Measurements from ENCODE around the gene ALDH3B1.

ALDH3B1 gene

DNA sequence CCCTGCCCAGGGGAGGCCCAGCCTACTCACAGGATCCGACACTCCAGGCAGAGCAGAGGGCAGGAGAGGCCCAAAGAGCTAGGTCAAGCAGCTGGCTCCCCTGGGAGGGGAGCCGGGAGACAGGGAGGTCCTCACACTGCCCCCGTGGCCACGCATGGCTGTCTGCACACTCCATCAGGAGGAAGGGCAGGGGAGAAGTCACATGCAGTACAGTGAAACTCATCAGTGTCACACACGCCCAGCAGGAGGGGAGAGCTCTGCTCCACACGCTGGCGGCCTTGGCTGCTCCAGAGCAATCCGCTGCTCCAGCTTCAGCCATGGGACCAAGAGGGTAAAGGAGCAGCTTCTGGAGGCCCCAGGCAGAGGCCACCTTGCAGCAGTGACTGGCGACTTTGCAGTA lies 43.0 kb downstream of the ALDH3B1 start:
- Histone ChIP-seq H3K9me3 (ENCODE audit: control insufficient read depth in 1 of 2, low read length in 2 of 2) (no peaks in the 10 kb centered on the region), H3K4me1 (ENCODE audit: control insufficient read depth in 1 of 2, insufficient read depth in 2 of 2, low read length in 2 of 2) (no peaks in the 10 kb centered on the region), H3K27ac (ENCODE audit: low read length) (no peak overlapping the region), H3K36me3 (ENCODE audit: control insufficient read depth in 1 of 2, insufficient read depth in 2 of 2, low read length in 2 of 2) (peaks cover 7 to 54% of the 10 kb centered on the region in 2 donors), H3K27me3 (ENCODE audit: low read depth, low read length) (no peaks in the 10 kb centered on the region), H3K4me3 (ENCODE audit: low read depth in 1 of 2, low read length in 2 of 2) (no peak overlapping the region)

GRCh38 chr11:68053981-68054812 lies 44.1 kb downstream of the ALDH3B1 start:
- peaks cover 10 to 46% of the 10 kb centered on the region in 2 donors for H3K36me3 ChIP-seq (ENCODE audit: control insufficient read depth in 1 of 2, insufficient read depth in 2 of 2, low read length in 2 of 2)
- no peaks in the 10 kb centered on the region for H3K9me3 ChIP-seq (ENCODE audit: control insufficient read depth in 1 of 2, low read length in 2 of 2)
- no peak overlapping the region for H3K27ac ChIP-seq (ENCODE audit: low read length)
- no peaks in the 10 kb centered on the region for H3K4me1 ChIP-seq (ENCODE audit: control insufficient read depth in 1 of 2, insufficient read depth in 2 of 2, low read length in 2 of 2)
- H3K4me3 ChIP-seq (ENCODE audit: low read depth in 1 of 2, low read length in 2 of 2): no peak overlapping the region
- H3K27me3 ChIP-seq (ENCODE audit: low read depth, low read length): no peaks in the 10 kb centered on the region

DNA sequence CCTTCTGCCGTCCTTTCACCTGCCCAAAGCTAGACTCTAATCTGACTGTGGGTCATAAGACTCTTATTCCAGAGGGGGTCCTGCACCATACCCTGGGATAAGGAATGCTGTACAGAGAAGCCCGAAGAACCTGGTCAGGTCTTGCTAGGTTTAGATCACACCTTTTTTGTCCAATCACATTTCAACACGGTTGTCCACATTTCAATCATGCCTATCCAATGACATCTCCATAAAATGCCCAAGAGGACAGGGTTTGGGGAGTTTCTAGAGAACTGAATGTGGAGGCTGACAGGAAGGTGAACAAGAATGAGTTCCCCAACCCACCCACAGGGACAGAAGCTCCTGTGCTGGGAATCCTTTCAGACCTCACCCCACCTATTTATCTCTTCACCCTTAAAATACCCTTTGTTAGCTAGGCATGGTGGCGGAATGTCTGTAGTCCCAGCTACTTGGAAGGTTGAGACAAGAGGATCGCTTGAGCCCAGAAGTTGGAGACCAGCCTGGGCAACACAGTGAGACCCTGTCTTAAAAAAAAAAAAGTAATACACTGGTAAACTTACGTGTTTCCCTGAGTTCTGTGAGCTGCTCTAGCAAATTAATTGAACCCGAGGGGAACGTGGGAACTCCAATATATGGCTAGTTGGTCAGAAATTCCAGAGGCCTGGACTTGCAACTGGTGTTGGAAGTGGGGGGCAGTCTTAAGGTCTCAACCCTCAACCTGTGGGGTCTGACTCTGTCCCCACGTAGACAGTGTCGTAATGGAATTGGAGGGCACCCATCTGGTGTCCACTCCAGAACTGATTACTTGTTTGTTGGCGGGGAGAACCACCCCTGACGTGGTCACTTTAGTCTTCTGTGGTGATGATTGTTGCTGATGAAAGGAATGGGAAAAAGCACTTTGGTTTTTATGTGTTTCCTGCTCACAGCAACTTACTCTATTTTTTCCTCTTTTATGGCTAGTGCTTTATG lies 46.5 kb downstream of the ALDH3B1 start:
- H3K4me1 ChIP-seq (ENCODE audit: control insufficient read depth in 1 of 2, insufficient read depth in 2 of 2, low read length in 2 of 2): no peaks in the 10 kb centered on the region
- no peaks in the 10 kb centered on the region for H3K9me3 ChIP-seq (ENCODE audit: control insufficient read depth in 1 of 2, low read length in 2 of 2)
- no peak overlapping the region for H3K27ac ChIP-seq (ENCODE audit: low read length)
- H3K4me3 ChIP-seq (ENCODE audit: low read depth in 1 of 2, low read length in 2 of 2): no peak overlapping the region
- H3K36me3 ChIP-seq (ENCODE audit: control insufficient read depth in 1 of 2, insufficient read depth in 2 of 2, low read length in 2 of 2): peaks cover 16 to 31% of the 10 kb centered on the region in 2 donors
- no peaks in the 10 kb centered on the region for H3K27me3 ChIP-seq (ENCODE audit: low read depth, low read length)

GRCh38 chr11:68057807-68058206 lies 47.7 kb downstream of the ALDH3B1 start:
- Histone ChIP-seq H3K36me3 (ENCODE audit: control insufficient read depth in 1 of 2, insufficient read depth in 2 of 2, low read length in 2 of 2) (peaks cover 17 to 24% of the 10 kb centered on the region in 2 donors), H3K4me1 (ENCODE audit: control insufficient read depth in 1 of 2, insufficient read depth in 2 of 2, low read length in 2 of 2) (no peaks in the 10 kb centered on the region), H3K4me3 (ENCODE audit: low read depth in 1 of 2, low read length in 2 of 2) (no peak overlapping the region), H3K27ac (ENCODE audit: low read length) (no peak overlapping the region), H3K27me3 (ENCODE audit: low read depth, low read length) (no peaks in the 10 kb centered on the region), H3K9me3 (ENCODE audit: control insufficient read depth in 1 of 2, low read length in 2 of 2) (no peaks in the 10 kb centered on the region)

DNA sequence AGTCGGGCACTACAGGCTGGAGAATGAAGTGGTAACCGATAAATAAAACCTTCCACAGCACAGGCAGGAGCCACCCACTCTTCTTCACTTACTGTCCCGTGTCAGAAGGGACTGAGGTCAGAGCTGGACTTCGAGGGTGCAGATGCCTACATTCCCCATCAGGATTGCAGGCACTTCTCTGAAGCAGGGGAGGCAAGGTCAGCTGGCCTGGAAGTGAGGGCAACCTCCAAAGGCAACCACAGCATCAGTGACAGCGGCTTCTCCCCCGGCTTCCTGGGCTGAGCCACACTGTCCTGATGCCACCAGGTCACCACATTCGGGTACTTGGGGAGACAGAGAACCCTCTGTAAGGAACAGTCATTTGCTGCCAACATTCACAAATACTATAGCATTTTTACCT lies 51.4 kb downstream of the ALDH3B1 start:
- no peaks in the 10 kb centered on the region for H3K27me3 ChIP-seq (ENCODE audit: low read depth, low read length)

GRCh38 chr11:68064926-68065325 lies 54.8 kb downstream of the ALDH3B1 start:
- no peaks in the 10 kb centered on the region for H3K9me3 ChIP-seq (ENCODE audit: control insufficient read depth in 1 of 2, low read length in 2 of 2)
- H3K4me1 ChIP-seq (ENCODE audit: control insufficient read depth in 1 of 2, insufficient read depth in 2 of 2, low read length in 2 of 2): no peaks in the 10 kb centered on the region
- H3K27ac ChIP-seq (ENCODE audit: low read length): no peak overlapping the region
- no peak overlapping the region for H3K4me3 ChIP-seq (ENCODE audit: low read depth in 1 of 2, low read length in 2 of 2)
- H3K36me3 ChIP-seq (ENCODE audit: control insufficient read depth in 1 of 2, insufficient read depth in 2 of 2, low read length in 2 of 2): peaks cover 54 to 72% of the 10 kb centered on the region in 2 donors
- no peaks in the 10 kb centered on the region for H3K27me3 ChIP-seq (ENCODE audit: low read depth, low read length)

More for the DNA sequence above, 51.4 kb downstream of the ALDH3B1 start:
- peaks cover 34 to 43% of the 10 kb centered on the region in 2 donors for H3K36me3 ChIP-seq (ENCODE audit: control insufficient read depth in 1 of 2, insufficient read depth in 2 of 2, low read length in 2 of 2)
- H3K4me3 ChIP-seq (ENCODE audit: low read depth in 1 of 2, low read length in 2 of 2): no peak overlapping the region
- H3K9me3 ChIP-seq (ENCODE audit: control insufficient read depth in 1 of 2, low read length in 2 of 2): no peaks in the 10 kb centered on the region
- no peak overlapping the region for H3K27ac ChIP-seq (ENCODE audit: low read length)
- no peaks in the 10 kb centered on the region for H3K4me1 ChIP-seq (ENCODE audit: control insufficient read depth in 1 of 2, insufficient read depth in 2 of 2, low read length in 2 of 2)

DNA sequence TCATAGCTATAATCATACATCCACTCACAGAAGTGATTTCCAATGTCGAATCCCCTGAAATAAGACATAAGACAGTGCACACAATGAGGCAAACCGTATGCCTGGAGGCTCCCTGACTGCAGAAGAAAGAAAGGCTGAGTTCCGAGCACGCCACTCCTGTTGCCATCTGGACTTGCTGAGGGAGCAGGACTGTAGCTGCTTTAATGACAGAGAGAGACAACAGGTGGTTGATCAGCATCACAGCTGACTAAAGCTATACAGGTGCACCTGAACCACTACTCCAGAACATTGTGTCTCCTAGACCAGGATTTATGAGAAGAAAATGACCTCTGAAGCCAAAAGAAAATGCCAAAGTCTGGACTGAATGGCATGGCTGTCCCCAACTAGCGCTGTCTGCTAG lies 55.7 kb downstream of the ALDH3B1 start:
- Histone ChIP-seq H3K9me3 (ENCODE audit: control insufficient read depth in 1 of 2, low read length in 2 of 2) (no peaks in the 10 kb centered on the region), H3K4me3 (ENCODE audit: low read depth in 1 of 2, low read length in 2 of 2) (no peak overlapping the region), H3K36me3 (ENCODE audit: control insufficient read depth in 1 of 2, insufficient read depth in 2 of 2, low read length in 2 of 2) (peaks cover 58 to 77% of the 10 kb centered on the region in 2 donors), H3K27ac (ENCODE audit: low read length) (no peak overlapping the region), H3K27me3 (ENCODE audit: low read depth, low read length) (no peaks in the 10 kb centered on the region), H3K4me1 (ENCODE audit: control insufficient read depth in 1 of 2, insufficient read depth in 2 of 2, low read length in 2 of 2) (no peaks in the 10 kb centered on the region)

GRCh38 chr11:68066742-68067141 lies 56.6 kb downstream of the ALDH3B1 start:
- H3K36me3 ChIP-seq (ENCODE audit: control insufficient read depth in 1 of 2, insufficient read depth in 2 of 2, low read length in 2 of 2): peaks cover 58 to 77% of the 10 kb centered on the region in 2 donors
- H3K27me3 ChIP-seq (ENCODE audit: low read depth, low read length): no peaks in the 10 kb centered on the region
- no peak overlapping the region for H3K27ac ChIP-seq (ENCODE audit: low read length)
- H3K4me1 ChIP-seq (ENCODE audit: control insufficient read depth in 1 of 2, insufficient read depth in 2 of 2, low read length in 2 of 2): no peaks in the 10 kb centered on the region
- H3K4me3 ChIP-seq (ENCODE audit: low read depth in 1 of 2, low read length in 2 of 2): no peak overlapping the region
- H3K9me3 ChIP-seq (ENCODE audit: control insufficient read depth in 1 of 2, low read length in 2 of 2): no peaks in the 10 kb centered on the region

DNA sequence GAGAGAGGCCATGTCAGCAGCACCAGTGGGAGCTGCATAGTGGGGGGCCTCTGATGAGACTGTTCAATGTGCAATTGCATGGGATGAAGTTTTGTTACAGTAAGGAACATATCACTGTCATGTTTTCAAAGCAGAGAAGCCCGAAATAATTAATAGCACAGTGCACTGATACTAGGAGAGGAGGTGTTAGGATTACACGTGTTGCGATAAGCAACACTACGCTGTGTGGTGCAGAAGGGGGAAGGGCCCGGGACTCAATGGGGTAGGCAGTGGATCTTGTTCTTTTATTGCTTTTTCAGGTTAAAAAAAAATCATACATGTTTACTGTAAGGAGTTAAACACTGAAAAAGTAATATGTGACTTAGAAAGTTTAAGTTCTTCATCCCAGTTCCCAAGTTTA lies 57.9 kb downstream of the ALDH3B1 start:
- Histone ChIP-seq H3K4me1 (ENCODE audit: control insufficient read depth in 1 of 2, insufficient read depth in 2 of 2, low read length in 2 of 2) (no peaks in the 10 kb centered on the region), H3K27me3 (ENCODE audit: low read depth, low read length) (no peaks in the 10 kb centered on the region), H3K36me3 (ENCODE audit: control insufficient read depth in 1 of 2, insufficient read depth in 2 of 2, low read length in 2 of 2) (peaks cover 56 to 75% of the 10 kb centered on the region in 2 donors), H3K9me3 (ENCODE audit: control insufficient read depth in 1 of 2, low read length in 2 of 2) (no peaks in the 10 kb centered on the region), H3K27ac (ENCODE audit: low read length) (no peak overlapping the region), H3K4me3 (ENCODE audit: low read depth in 1 of 2, low read length in 2 of 2) (no peak overlapping the region)

GRCh38 chr11:68071281-68072048 lies 61.3 kb downstream of the ALDH3B1 start:
- Histone ChIP-seq H3K4me1 (ENCODE audit: control insufficient read depth in 1 of 2, insufficient read depth in 2 of 2, low read length in 2 of 2) (no peaks in the 10 kb centered on the region), H3K4me3 (ENCODE audit: low read depth in 1 of 2, low read length in 2 of 2) (no peak overlapping the region), H3K27ac (ENCODE audit: low read length) (no peak overlapping the region), H3K36me3 (ENCODE audit: control insufficient read depth in 1 of 2, insufficient read depth in 2 of 2, low read length in 2 of 2) (peaks cover 48 to 59% of the 10 kb centered on the region in 2 donors), H3K9me3 (ENCODE audit: control insufficient read depth in 1 of 2, low read length in 2 of 2) (no peaks in the 10 kb centered on the region), H3K27me3 (ENCODE audit: low read depth, low read length) (no peaks in the 10 kb centered on the region)

All from muscle layer of duodenum (tissue), 2 donors.